Lower leg skin (tissue), 3 donors: Measurements from ENCODE around the gene LCMT1.
"Not testable (repeated sequence)": the region's sequence is repeated elsewhere in the genome, so short reads cannot be mapped to it uniquely, and the experiment has no call there.

Source experiments
- CTCF ChIP-seq, 3 donors: fragments of 450-650 bp; IDR thresholded peaks; one replicate each; pipeline ENCODE4 v1.5.1; 2016; ENCODE audit warnings: antibody characterized with exemption in 3 of 3, mild to moderate bottlenecking in 3 of 3, moderate library complexity in 2 of 3
- POLR2A ChIP-seq, 2 donors: fragments of 450-650 bp; IDR thresholded peaks; one replicate each; pipeline ENCODE4 v1.6.1; 2016 to 2017; ENCODE audit warnings: antibody characterized with exemption in 2 of 2, mild to moderate bottlenecking in 1 of 2, moderate library complexity in 1 of 2

GRCh38 chr16:25132751-25133150, 21.2 kb downstream of the LCMT1 start:
- not testable (repeated sequence) for TF ChIP-seq CTCF, POLR2A (IDR thresholded peaks at IDR 0.05)
